Astrocyte (in vitro differentiated cells and primary cell): ENCODE measurements around the gene AEBP2.

Source experiments
- EZH2 ChIP-seq: IDR thresholded peaks from 2 replicates; pipeline ENCODE4 v1.6.1; 2012; ENCODE audit warnings: mild to moderate bottlenecking, low read length, inconsistent platforms; ENCODE audit not compliant: insufficient read depth
- TF ChIP-seq, protein P1 (sequence below): IDR thresholded peaks from 2 replicates; pipeline ENCODE4 v1.5.1; 2011; ENCODE audit warnings: low read depth, mild to moderate bottlenecking, inconsistent platforms, low read length, moderate library complexity; ENCODE audit not compliant: insufficient read depth

DNA sequence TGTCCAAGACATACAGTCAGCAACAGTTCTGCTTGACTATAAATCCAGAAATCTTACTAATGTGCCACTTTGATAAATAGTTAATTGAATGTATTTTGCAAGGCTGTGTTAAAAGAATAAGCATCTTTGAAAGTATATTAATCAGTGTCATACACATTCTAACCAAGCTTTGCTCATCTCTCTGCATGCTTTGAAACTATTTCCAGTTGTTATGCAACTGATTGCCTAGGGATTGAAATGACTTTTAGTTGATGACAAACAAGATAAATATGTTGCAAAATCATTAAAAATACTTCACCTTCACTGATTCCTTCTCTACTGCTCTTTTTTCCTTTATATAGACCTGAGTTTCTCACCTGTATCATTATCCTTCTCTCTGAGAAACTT is 91.3 kb downstream of the AEBP2 start:
- TF ChIP-seq, protein P1, sequence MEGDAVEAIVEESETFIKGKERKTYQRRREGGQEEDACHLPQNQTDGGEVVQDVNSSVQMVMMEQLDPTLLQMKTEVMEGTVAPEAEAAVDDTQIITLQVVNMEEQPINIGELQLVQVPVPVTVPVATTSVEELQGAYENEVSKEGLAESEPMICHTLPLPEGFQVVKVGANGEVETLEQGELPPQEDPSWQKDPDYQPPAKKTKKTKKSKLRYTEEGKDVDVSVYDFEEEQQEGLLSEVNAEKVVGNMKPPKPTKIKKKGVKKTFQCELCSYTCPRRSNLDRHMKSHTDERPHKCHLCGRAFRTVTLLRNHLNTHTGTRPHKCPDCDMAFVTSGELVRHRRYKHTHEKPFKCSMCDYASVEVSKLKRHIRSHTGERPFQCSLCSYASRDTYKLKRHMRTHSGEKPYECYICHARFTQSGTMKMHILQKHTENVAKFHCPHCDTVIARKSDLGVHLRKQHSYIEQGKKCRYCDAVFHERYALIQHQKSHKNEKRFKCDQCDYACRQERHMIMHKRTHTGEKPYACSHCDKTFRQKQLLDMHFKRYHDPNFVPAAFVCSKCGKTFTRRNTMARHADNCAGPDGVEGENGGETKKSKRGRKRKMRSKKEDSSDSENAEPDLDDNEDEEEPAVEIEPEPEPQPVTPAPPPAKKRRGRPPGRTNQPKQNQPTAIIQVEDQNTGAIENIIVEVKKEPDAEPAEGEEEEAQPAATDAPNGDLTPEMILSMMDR, result no peak
- no peak for TF ChIP-seq EZH2
